HG03159 (cell line): Measurements from ENCODE around the gene ADARB2.
A peak's percentile ranks its signal among the peaks of the same experiment; 100 is the strongest.

Source experiments
- ATAC-seq: cut with Tn5 transposase; IDR thresholded peaks from one replicate; pipeline ENCODE4 v1.9.1; 2021; ENCODE audit warnings: mild to moderate bottlenecking, moderate library complexity; ENCODE audit not compliant: unreplicated experiment

ADARB2 gene

GRCh38 chr10:1598393-1599153 lies 138.8 kb downstream of the ADARB2 start:
- no peak for ATAC-seq

DNA sequence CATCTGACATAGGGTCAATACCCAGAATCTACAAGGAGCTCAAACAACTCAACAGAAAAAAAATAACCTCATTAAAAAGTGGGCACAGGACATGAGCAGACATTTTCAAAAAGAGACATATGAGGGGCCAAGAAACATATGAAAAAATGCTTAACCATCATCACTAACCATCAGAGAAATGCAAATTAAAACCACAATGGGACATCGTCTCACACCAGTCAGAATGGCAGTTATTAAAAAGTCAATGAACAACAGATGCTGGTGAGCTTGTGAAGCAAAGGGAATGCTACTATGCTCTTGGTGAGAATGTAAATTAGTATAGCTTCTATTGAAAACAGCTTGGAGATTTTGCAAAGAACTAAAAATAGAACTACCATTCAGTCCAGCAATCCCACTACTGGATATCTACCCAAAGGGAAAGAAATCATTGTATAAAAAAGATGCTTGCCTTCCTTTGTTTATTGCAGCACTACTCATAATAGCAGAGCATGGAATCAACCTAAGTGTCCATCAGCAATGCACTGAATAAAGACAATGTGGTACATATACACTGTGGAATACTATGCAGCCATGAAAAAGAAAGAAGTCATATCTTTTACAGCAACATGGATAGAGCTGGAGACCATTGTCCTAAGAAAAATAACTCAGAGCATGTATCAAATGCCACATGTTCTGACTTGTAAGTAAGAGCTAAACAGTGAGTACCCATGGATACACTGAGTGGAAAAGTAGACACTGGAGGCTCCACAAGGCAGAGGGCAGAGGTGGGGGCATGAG lies 139.8 kb downstream of the ADARB2 start:
- ATAC-seq: peak; percentile 72

- ATAC-seq: no peak
Measured at GRCh38 chr10:1596482-1597099, 140.7 kb downstream of the ADARB2 start.

DNA sequence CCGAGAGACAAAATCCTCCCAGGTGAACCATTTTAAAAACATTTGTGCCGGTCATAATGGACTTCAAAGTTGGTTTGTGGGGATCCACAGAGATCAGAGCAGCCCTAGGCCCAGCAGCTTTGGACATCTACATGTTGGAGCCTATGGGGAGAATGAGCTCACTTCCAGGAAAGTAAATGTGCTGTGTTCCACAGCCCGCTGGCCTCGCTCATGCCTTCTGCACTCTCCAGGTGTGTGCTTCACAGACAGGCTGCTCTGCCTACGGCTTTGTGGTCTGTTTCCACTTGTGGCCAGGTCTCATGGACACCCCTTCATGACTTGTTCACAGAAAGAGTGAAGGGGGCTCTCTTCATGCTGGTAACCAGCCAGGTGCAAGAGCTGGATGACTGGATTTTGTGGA lies 141.6 kb downstream of the ADARB2 start:
- ATAC-seq: no peak

- no peak for ATAC-seq
Measured at GRCh38 chr10:1595242-1595600, 142.1 kb downstream of the ADARB2 start.

DNA sequence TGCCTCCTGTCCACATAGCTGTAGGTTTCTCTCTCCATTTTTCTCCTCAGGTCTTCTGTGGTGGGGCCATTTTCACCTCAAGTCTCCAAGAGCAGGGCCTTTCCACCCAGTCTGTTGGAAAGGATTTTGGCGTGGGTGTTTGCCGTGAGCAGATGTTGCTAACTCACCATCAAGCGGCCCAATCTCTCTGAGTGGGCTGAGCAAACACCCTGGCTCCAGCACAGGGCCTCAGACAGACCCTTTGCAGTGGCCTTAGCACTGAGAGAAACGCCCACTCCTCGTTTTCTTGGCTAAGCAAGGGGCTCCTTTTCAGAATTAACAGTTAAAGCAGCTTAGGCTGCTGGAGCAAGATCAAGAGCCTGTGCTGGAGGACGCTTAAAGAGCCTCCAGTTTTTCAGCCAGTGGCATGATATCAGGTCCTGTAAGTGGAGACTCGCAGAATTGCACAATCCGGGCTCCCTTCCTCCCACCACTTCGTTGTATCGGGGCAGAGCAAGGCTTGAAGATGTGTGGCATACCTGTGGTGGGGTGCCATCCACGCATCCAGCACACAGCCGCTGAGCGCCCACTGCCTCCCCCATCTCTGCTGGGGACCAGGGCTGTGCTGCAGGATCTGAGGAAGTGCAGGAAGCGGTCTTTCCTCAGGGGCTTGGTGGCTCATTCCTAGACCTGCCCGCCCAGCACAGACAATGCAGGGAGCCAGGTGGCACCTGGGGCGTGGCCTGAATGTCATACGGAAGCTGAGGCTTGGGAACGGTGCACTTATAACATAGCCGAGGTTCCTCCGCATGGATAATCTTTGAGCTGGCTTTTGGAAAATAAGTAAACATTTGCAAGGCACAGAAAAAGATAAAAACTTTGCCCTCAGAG lies 142.7 kb downstream of the ADARB2 start:
- no peak for ATAC-seq

DNA sequence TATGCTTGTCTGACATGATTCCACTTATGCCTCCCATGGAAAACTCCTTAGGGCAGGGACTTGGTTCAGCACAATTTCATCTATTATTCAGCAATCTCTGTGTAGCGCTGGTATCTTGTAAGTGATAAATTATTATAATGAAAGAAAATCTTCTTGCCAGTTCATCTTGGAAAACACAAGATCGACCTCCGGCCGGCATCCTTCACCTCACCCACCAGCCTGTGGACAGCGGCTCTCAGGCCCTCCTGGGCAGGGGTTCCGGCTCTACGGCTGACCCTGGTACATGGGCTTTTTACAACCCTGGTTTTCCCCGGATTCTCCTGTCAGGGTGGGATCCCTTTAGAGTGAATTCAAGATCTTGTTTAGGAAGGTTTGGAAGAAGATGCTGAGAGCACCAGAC lies 145.6 kb downstream of the ADARB2 start:
- ATAC-seq: no peak

- no peak for ATAC-seq
Measured at GRCh38 chr10:1591045-1591444, 146.3 kb downstream of the ADARB2 start.

DNA sequence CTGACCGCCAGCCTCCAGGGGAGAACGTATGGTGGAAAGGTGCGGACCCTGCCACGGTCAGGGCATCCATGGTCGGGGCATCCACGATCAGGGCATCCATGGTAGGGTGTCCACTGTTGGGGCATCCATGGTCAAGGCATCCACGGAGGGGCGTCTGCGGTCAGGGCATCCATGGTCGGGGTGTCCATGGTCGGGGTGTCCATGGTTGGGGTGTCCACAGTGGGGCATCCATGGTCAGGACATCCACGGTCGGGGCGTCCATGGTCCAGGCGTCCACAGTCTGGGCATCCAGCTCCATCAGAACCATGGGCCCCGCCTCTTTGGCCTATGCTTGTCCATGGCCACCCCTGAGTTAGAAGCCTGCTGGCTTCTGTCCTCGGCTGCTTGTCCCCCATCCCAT lies 148.1 kb downstream of the ADARB2 start:
- no peak for ATAC-seq

DNA sequence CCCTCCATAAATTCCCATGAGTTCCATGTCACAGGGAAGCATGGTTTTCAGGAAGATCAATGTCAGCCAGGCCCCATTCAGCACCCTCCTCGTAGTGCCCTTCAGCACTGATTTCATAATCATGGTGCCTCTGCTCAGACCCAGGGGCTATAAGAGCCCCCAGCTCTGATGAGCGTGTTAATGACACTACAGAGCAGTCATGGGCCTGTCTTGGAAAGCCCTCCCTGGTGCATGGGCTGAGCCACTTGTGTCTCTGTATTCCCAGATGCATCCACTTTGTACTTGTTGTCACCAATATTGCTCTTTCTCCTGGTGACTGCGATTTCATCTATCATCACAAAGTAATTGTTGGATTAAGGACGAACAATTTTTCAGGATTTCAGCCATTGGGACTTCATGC lies 154.6 kb downstream of the ADARB2 start:
- ATAC-seq: no peak

DNA sequence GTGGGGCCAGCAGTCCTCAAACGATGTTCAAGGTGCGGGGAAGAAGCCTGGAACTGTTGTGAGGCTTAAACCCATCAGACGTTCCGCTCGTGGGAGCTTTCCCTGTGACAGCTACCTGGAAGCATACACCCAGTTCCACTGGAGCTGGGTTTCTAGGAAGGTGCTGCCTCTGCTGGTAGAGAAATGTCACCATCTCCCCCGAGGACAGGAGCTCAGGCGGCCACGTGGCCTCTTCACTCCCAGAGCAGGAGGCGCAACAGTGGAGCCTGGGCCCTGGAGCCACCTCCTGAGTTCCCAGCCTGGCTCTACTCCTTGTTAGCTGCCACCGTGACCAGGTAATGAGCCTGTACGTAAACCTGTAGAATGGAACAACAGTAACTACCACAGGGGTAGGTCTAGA lies 156.1 kb downstream of the ADARB2 start:
- ATAC-seq: no peak

DNA sequence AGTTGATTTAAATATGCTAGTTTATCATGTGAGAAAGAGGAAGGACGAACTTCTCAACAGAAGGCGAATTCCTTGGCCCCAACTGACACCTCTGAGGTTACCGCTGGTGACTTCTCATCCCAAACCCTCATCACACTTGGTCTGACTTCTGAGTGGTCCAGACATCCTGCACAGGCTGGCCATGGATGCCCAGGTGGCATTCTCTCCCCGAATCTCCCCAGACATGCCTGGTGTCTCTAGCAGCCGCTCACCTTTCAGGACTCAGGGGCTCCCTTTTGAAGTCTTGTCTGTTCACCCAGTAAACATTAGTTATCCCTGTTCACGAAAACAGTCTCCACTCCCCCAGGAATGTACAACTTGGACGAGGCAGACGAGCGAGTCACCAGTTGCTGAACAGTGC lies 157.7 kb downstream of the ADARB2 start:
- no peak for ATAC-seq

GRCh38 chr10:1579141-1579491 lies 158.2 kb downstream of the ADARB2 start:
- ATAC-seq: no peak

DNA sequence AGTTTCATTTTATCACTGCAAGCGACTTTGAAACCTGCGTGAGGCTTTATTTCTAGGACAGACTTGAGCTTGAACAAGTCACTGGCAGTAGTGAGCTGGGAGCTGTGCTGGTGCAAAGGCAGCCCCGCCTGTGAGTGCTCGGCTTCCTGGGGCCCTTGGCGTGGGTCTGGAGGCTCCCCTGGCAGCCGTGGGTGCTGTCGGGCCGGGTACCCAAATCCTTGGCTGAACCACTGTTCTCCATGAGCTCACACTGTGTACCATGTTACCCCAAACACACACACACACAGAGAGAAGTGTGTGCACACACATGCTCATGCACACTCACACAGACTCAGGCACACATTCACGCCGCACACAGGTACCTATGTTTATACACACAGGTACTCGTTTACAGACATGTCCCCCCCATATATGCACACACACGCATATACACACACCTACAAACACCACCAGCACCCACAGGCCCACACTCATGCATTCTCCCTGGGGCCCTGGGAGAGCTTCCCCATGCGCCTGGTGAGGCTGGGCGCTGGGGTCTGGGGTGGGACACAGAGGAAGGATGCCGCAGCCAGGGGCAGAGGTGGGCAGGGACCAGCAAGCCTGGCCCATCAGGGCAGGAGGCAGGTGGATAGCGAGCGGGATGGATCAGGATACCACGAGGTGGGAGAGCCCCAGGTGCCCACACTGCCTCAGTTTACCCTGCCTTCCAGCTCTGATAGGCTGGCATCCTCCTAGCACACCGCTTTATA lies 158.8 kb downstream of the ADARB2 start:
- ATAC-seq: no peak

- no peak for ATAC-seq
Measured at GRCh38 chr10:1577945-1578344, 159.4 kb downstream of the ADARB2 start.

DNA sequence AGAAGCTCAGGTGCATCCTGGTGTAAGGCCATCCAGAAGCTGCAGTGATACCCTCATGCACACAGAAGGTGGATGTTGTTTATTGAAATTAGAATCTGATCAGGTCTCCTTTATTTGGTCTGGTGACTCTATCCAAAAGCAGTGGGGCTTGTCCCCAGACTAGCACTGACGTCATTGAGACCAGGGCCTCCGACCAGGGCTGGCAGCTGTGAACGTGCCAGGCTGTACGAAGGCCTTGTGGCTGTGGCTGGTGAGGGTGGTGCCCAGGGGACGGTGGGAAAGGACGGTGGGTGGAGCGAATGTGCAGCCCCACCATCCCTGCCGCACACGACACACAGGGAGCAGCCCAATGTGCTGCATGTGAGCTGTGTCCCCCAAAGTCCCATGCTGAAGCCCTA lies 160.0 kb downstream of the ADARB2 start:
- ATAC-seq: no peak

- ATAC-seq: no peak
Measured at GRCh38 chr10:1576467-1577372, 160.6 kb downstream of the ADARB2 start.

DNA sequence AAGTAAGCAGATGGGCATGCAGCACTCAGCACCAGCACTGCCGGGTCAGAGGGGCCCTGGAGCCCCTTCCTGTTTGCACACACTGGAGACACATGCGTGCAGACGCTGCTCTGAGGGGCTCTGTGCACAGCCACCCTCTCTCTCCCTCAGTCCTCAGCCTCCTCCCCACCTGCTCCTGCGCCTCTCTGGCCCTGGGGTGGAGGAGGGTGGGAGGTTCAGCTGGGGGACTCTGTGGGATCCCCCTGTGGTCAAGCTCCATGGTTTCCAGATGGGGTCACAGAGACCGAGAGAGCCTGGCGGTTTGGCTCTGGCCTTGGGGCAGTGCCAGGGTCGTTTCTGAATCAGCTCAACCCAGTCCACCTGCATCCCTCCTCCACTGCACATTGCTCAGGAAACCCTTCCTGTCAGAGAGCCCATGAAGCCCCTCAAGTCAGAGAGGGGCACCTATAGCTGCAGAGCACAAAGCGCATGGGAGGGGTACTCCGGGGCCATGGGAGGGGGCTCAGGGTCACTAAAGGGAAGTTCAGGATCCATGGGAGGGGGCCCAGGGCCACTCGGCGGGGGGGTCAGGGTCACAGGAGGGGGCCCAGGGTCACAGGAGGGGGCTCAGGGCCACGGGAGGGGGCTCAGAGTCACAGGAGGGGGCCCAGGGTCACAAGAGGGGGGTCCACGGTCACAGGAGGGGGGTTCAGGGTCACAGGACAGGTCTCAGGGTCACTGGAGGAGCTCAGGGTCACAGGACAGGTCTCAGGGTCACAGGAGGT lies 161.7 kb downstream of the ADARB2 start:
- ATAC-seq: no peak

DNA sequence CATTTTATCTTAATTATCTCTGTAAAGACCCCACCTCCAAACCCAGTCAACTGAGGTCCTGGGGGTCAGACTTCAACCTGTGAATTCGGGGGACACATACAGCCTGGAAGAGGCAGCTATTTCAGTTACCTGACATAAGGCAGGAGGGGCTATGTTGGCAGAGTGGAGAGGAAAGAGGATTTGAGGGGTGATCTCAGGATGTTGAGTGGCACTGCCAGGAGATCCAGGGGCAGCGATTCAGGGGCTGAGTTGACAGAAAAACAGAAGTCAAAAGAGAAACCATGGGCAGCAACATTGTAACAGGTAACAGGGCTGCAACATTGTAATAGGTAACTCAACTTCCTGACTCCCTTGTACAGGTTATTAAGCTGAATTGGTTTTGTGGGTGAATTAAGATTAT lies 162.6 kb downstream of the ADARB2 start:
- no peak for ATAC-seq
